Left lung (tissue), 10 donors: ENCODE results near the gene TANC2. TPM values are rescaled to one million over a fixed set of nuclear protein-coding genes. Genes with fewer than 3 reads are reported as not detected.

Experiments used
- ATAC-seq: fragments of 200-7000 bp; cut with Tn5 transposase; one replicate; pipeline ENCODE4 v1.9.1; 2020; ENCODE audit warnings: moderate library complexity
- DNase-seq, 4 donors: peaks; one replicate each; pipeline ENCODE4 v3.0.0-alpha.2; 2013 to 2020
- H3K27ac ChIP-seq, 2 donors: fragments of 200-600 bp; sonication (generic) in 1 of 2; one replicate each; pipeline versions ENCODE4 v1.5.0 to v1.8.0; 2020 to 2021
- H3K27me3 ChIP-seq, 2 donors: fragments of 200-600 bp; sonication (generic) in 1 of 2; one replicate each; pipeline versions ENCODE4 v1.5.0 to v1.8.0; 2020 to 2021
- H3K36me3 ChIP-seq, 2 donors: fragments of 200-600 bp; sonication (generic) in 1 of 2; one replicate each; pipeline versions ENCODE4 v1.5.0 to v1.8.0; 2020 to 2021
- H3K4me1 ChIP-seq, 2 donors: fragments of 200-600 bp; one replicate each; pipeline ENCODE4 v1.8.0; 2021
- H3K4me3 ChIP-seq, 2 donors: fragments of 200-600 bp; sonication (generic) in 1 of 2; one replicate each; pipeline versions ENCODE4 v1.5.0 to v1.8.0; 2020 to 2021; ENCODE audit warnings: mild to moderate bottlenecking in 1 of 2
- H3K9me3 ChIP-seq, 2 donors: fragments of 200-600 bp; sonication (generic) in 1 of 2; one replicate each; pipeline versions ENCODE4 v1.5.0 to v1.8.0; 2020 to 2021
- intact Hi-C, 2 donors: fragments of 100-400 bp; cut with DNase I; formaldehyde crosslinking; loops; one replicate each; pipeline versions ENCODE4 v1.11.2 to v1.14.2; 2022
- polyA plus RNA-seq, 6 donors: library from polyadenylated mRNA; unstranded; fragments of 120-200 nt; gene quantifications; one replicate each; pipeline ENCODE4 v1.2.1, GENCODE V29; 2013; ENCODE audit not compliant: insufficient read length in 6 of 6
- total RNA-seq, 2 donors: library from RNA; stranded (reverse); fragmentation: NEBNext Ultra II Directional; extraction: Animal tissue kit (Norgen Biotek cat#: 25700); gene quantifications; one replicate each; pipeline ENCODE4 v1.2.1, GENCODE V29; 2021
- TF ChIP-seq, protein P1 (sequence below), 2 donors: fragments of 200-600 bp; sonication (generic) in 1 of 2; IDR thresholded peaks; one replicate each; pipeline versions ENCODE4 v1.5.0 to v1.8.0; 2021; ENCODE audit warnings: antibody characterized with exemption in 2 of 2
- donor health status: DM: no; HTN: yes; CAD: no.
- donor health status: DM: no; HTN: no; CAD: no.

Gene TANC2
- total and polyA plus RNA-seq, 8 donors, result 32.5 to 119 (median 36.8) TPM

DNA sequence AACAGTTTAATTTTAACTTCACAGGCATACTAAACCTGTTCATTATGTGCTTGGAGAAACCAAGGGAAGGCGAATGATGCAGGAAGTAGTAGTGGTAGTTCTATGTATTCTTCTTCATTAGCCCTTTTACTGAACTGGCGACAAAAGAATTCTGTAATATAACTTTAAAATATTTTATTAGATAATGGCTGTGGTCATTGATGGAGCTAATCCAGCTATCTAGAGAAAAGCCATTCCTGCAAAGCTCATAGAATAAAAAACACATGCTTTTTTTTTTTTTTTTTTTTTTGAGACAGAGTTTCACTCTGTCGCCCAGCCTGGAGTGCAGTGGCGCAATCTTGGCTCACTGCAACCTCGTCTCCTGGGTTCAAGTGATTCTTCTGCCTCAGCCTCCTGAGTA is 23.5 kb downstream of the TANC2 start:
- DNase-seq (no peak), ATAC-seq (no peak)
- Histone ChIP-seq H3K27ac (no peak overlapping the region), H3K36me3 (no peaks in the 10 kb centered on the region), H3K4me3 (no peak overlapping the region), H3K9me3 (peaks cover 0 to 10% of the 10 kb centered on the region in 2 donors), H3K4me1 (peaks cover 0 to 6% of the 10 kb centered on the region in 2 donors), H3K27me3 (no peaks in the 10 kb centered on the region)
- intact Hi-C loops, result no loop called here
- TF ChIP-seq, protein P1, sequence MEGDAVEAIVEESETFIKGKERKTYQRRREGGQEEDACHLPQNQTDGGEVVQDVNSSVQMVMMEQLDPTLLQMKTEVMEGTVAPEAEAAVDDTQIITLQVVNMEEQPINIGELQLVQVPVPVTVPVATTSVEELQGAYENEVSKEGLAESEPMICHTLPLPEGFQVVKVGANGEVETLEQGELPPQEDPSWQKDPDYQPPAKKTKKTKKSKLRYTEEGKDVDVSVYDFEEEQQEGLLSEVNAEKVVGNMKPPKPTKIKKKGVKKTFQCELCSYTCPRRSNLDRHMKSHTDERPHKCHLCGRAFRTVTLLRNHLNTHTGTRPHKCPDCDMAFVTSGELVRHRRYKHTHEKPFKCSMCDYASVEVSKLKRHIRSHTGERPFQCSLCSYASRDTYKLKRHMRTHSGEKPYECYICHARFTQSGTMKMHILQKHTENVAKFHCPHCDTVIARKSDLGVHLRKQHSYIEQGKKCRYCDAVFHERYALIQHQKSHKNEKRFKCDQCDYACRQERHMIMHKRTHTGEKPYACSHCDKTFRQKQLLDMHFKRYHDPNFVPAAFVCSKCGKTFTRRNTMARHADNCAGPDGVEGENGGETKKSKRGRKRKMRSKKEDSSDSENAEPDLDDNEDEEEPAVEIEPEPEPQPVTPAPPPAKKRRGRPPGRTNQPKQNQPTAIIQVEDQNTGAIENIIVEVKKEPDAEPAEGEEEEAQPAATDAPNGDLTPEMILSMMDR (IDR thresholded peaks at IDR 0.05), result no peak

DNA sequence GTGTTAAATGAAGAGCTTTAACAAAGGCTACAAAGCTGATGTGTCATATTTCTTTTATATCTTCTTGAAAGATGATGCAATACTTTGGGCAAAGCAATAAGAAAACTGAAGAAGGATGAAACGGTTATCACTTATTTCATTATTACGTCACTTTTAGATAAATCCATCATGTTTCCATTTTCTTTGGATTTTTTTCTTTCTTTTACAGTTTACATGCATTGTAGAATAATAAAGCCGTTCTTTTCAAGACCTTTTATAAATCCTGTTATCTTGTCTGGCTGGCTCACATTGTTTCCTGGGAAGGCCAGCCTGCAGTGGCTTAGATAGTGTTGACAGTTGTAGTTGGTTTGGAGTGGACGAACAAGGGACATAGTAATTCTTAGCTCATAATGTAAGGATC is 28.9 kb downstream of the TANC2 start:
- H3K4me3 ChIP-seq, result no peak overlapping the region
- H3K36me3 ChIP-seq, result no peaks in the 10 kb centered on the region
- H3K27ac ChIP-seq, result peak overlapping the region in 1 of 2 donors; percentile 74
- DNase-seq (no peak), ATAC-seq (no peak)
- TF ChIP-seq, protein P1 (IDR thresholded peaks at IDR 0.05), result no peak
- intact Hi-C loops, result no loop called here
- H3K4me1 ChIP-seq, result peaks cover 0 to 25% of the 10 kb centered on the region in 2 donors
- no peaks in the 10 kb centered on the region for H3K9me3 ChIP-seq
- no peaks in the 10 kb centered on the region for H3K27me3 ChIP-seq

DNA sequence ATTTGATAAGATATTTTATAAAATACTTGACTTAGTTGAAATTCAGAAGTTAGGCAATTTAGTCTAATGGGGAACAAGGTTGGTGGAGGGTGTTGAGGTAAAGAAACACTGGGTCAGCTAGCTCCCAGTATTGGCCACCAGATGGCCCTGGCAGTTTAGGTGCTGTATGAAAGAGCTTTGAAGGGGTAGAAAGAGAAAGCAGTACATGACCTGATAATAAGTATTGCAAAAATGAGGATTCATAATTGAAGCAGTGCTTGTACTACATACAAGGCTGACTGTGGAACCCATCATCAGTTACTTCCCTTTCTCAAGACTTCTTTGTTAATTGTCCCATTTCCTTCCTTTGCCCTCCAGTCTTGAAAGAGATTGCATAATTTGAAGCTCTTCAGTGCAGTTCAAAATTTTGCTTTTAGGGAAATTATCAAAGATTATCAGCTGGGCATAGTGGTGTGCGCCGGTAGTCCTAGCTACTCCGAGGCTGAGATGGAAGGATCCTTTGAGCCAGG is 29.4 kb downstream of the TANC2 start:
- intact Hi-C loops, result no loop called here
- Histone ChIP-seq H3K4me3 (no peak overlapping the region), H3K27ac (peak overlapping the region in 1 of 2 donors; percentile 74), H3K36me3 (no peaks in the 10 kb centered on the region), H3K4me1 (peaks cover 0 to 25% of the 10 kb centered on the region in 2 donors), H3K27me3 (no peaks in the 10 kb centered on the region), H3K9me3 (no peaks in the 10 kb centered on the region)
- TF ChIP-seq, protein P1 (IDR thresholded peaks at IDR 0.05), result peak in 1 of 2 donors; percentile 16
- ATAC-seq, result peak; percentile 72
- peak in 1 of 4 donors; percentile 25 for DNase-seq

DNA sequence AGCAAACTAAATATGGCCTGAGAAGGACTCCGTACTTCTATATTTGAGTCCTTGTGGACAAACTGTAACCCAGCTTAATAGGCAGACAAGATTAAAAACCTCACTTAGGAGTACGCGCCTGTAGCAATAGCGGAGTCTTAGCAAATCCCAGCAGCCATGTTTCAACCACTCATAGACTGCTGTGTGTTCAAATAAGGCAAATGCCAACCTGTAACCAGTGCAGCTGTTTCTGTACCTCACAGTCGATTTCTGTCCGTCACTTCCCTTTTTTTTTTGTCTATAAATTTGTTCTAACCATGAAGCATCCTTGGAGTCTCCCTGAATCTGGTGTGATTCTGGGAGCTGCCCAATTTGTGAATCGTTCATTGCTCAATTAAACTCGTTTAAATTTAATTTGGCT is 30.2 kb downstream of the TANC2 start:
- Histone ChIP-seq H3K36me3 (no peaks in the 10 kb centered on the region), H3K9me3 (no peaks in the 10 kb centered on the region), H3K4me1 (peaks cover 0 to 25% of the 10 kb centered on the region in 2 donors), H3K27me3 (no peaks in the 10 kb centered on the region), H3K27ac (peak overlapping the region in 1 of 2 donors; percentile 74), H3K4me3 (no peak overlapping the region)
- TF ChIP-seq, protein P1 (IDR thresholded peaks at IDR 0.05), result no peak
- no peak for ATAC-seq
- intact Hi-C loops, result no loop called here
- no peak for DNase-seq

DNA sequence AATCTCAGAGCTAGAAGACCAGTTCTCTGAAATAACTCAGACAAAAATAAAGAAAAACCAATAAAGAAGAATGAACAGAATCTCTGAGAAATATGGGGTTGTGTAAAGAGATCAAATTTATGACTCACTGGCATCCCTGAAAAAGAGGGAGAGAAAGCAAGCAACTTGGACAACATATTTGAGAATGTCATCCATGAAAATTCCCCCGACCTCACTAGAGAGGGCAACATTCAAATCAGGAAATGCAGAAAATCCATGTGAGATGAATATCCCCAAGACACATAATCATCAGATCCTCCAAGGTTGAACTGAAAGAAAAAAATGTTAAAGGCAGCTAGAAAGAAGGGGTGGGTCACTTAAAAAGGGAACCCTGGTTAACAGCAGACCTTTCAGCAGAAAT is 32.1 kb downstream of the TANC2 start:
- H3K4me1 ChIP-seq, result peaks cover 0 to 20% of the 10 kb centered on the region in 2 donors
- ATAC-seq (no peak), DNase-seq (no peak)
- intact Hi-C loops, result no loop called here
- H3K27ac ChIP-seq, result no peak overlapping the region
- H3K36me3 ChIP-seq, result no peaks in the 10 kb centered on the region
- H3K9me3 ChIP-seq, result no peaks in the 10 kb centered on the region
- TF ChIP-seq, protein P1 (IDR thresholded peaks at IDR 0.05), result no peak
- no peak overlapping the region for H3K4me3 ChIP-seq
- H3K27me3 ChIP-seq, result no peaks in the 10 kb centered on the region
